Measurements from ENCODE around the gene CALR.

The CALR gene

GRCh38 chr19:12979974-12980373 is 41.6 kb downstream of the CALR start:
- Mint-ChIP-seq H3K4me1 (peaks cover 15% of the 10 kb centered on the region), H3K36me3 (no peaks in the 10 kb centered on the region), H3K4me3 (no peak overlapping the region), H3K9me3 (no peaks in the 10 kb centered on the region), H3K27ac (no peak overlapping the region), H3K27me3 (peaks cover 22% of the 10 kb centered on the region)
- no peak for ATAC-seq

DNA sequence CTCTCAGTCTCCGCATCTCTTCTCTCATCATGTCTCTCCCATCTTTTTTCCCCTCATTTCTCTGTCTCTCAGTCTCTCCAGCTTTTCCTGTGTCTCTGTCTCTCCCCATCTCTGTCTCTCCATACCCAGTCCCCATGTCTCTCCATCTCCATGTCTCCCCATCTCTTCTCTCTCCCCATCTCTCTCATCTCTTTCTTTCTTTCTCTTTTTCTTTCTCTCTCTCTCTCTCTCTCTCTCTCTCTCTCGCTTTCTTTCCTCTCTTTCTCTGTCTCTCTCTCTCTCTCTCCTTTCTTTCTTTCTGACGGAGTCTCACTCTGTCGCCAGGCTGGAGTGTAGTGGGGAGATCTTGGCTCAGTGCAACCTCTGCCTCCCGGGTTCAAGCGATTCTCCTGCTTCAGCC is 44.2 kb downstream of the CALR start:
- Mint-ChIP-seq H3K4me1 (peaks cover 13% of the 10 kb centered on the region), H3K36me3 (no peaks in the 10 kb centered on the region), H3K27me3 (peaks cover 7% of the 10 kb centered on the region), H3K27ac (no peak overlapping the region), H3K4me3 (no peak overlapping the region), H3K9me3 (no peaks in the 10 kb centered on the region)
- ATAC-seq, result no peak

GRCh38 chr19:12983091-12983490 is 44.7 kb downstream of the CALR start:
- H3K27ac Mint-ChIP-seq, result no peak overlapping the region
- H3K36me3 Mint-ChIP-seq, result no peaks in the 10 kb centered on the region
- H3K27me3 Mint-ChIP-seq, result peaks cover 3% of the 10 kb centered on the region
- peaks cover 9% of the 10 kb centered on the region for H3K4me1 Mint-ChIP-seq
- no peak for ATAC-seq
- H3K4me3 Mint-ChIP-seq, result no peak overlapping the region
- no peaks in the 10 kb centered on the region for H3K9me3 Mint-ChIP-seq

DNA sequence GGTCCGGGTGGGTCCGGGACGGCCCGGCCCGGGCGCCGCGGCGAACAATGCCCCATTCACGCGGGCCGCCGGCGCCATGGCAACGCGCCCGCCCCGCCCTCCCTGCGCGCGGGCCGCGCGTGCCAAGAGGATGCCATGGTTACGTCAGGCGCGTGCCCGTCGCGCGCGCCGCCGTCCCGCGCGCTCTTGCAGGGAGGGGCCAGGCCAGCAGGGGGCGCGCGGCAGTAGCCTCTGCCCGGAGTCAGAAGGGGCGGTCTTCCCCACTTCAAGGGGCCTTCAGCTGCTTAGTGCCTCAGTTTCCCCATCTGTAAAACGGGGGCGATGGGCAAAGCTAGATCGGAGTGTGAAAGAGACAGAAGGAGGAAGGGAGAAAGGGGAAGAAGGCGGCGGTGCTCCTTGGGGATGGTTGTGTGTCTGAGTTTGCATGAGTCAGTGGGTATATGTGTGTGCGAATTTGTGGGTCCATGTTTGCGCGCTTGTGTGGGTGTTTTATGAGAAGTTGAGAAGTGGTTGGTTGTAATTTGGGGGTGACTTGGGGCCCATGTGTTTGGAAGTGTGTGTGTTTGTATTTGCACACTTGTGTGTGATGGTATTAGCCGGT is 45.2 kb downstream of the CALR start:
- Mint-ChIP-seq H3K27me3 (no peaks in the 10 kb centered on the region), H3K36me3 (no peaks in the 10 kb centered on the region), H3K4me1 (peaks cover 7% of the 10 kb centered on the region), H3K9me3 (no peaks in the 10 kb centered on the region), H3K27ac (no peak overlapping the region), H3K4me3 (no peak overlapping the region)
- ATAC-seq, result peak; percentile 79

GRCh38 chr19:12984143-12984627 is 45.8 kb downstream of the CALR start:
- Mint-ChIP-seq H3K36me3 (no peaks in the 10 kb centered on the region), H3K4me1 (peaks cover 7% of the 10 kb centered on the region), H3K27me3 (no peaks in the 10 kb centered on the region), H3K27ac (no peak overlapping the region), H3K4me3 (no peak overlapping the region), H3K9me3 (no peaks in the 10 kb centered on the region)
- ATAC-seq, result no peak

GRCh38 chr19:12984683-12985048 is 46.3 kb downstream of the CALR start:
- no peak overlapping the region for H3K27ac Mint-ChIP-seq
- H3K36me3 Mint-ChIP-seq, result no peaks in the 10 kb centered on the region
- H3K4me3 Mint-ChIP-seq, result no peak overlapping the region
- ATAC-seq, result no peak
- H3K4me1 Mint-ChIP-seq, result peaks cover 7% of the 10 kb centered on the region
- H3K9me3 Mint-ChIP-seq, result no peaks in the 10 kb centered on the region
- H3K27me3 Mint-ChIP-seq, result no peaks in the 10 kb centered on the region

- Mint-ChIP-seq H3K27ac (no peak overlapping the region), H3K9me3 (no peaks in the 10 kb centered on the region), H3K36me3 (no peaks in the 10 kb centered on the region), H3K4me3 (no peak overlapping the region), H3K27me3 (no peaks in the 10 kb centered on the region), H3K4me1 (peaks cover 2% of the 10 kb centered on the region)
- peak; percentile 78 for ATAC-seq
Measured at GRCh38 chr19:12985049-12985776, 46.8 kb downstream of the CALR start.

DNA sequence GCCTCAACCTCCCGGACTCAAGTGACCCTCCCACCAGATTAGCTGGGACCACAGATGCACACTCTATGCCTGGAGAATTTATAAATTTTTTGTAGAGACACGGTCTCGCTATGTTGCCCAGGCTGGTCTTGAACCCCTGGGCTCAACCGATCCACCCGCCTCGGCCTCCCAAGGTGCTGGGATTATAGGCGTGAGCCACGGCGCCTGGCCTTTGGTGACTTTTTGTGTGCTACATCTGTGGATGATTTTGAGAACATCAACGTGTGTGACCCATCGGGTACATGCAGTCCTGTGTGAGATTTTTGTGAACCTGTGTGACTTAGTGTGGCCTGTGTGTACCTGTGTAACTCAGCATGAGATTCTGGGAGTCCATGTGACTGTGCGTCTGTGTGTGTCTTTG is 48.3 kb downstream of the CALR start:
- Mint-ChIP-seq H3K27me3 (no peaks in the 10 kb centered on the region), H3K36me3 (no peaks in the 10 kb centered on the region), H3K4me1 (no peaks in the 10 kb centered on the region), H3K9me3 (no peaks in the 10 kb centered on the region), H3K27ac (no peak overlapping the region), H3K4me3 (no peak overlapping the region)
- no peak for ATAC-seq

DNA sequence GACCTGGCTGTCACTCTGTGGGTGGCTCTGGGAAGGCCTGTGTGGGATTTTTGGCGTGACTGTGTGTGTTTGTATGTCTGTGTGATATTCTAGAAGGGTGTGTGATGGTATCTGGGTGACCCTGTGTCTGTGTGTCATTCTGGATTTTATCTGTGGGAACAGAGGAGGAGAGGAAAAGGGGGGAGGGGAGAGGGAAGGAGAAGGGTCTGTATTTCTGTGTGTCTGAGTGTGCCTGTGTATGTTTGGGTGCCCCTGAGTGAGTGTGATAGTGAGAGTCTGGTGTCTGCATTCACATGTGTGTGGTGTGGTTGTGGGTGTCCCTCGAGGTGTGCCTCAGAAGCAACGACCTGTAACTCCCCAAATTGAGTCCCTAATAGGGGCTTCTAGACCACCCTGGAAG is 48.8 kb downstream of the CALR start:
- no peaks in the 10 kb centered on the region for H3K4me1 Mint-ChIP-seq
- H3K9me3 Mint-ChIP-seq, result no peaks in the 10 kb centered on the region
- H3K4me3 Mint-ChIP-seq, result no peak overlapping the region
- no peak for ATAC-seq
- H3K27ac Mint-ChIP-seq, result no peak overlapping the region
- no peaks in the 10 kb centered on the region for H3K36me3 Mint-ChIP-seq
- H3K27me3 Mint-ChIP-seq, result no peaks in the 10 kb centered on the region

DNA sequence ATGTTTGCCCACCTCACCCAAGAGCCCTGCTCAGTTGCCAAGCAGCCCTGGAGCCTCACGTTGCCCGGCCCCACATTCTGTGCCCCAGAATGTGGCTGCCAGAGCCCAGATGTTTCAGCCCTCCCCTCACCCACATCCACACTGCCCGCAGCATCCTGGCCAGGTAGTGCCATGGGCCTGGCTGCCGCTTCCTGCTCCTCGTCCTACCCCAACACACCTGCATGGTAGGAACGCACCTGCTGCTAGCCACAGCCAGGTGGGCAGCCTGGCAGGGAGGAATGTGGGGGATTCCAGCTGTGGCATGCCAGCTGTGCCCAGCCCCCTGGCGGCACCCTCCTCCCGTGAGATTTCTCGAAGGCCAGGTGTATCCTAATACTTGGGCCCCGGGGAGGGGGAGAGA is 49.4 kb downstream of the CALR start:
- no peaks in the 10 kb centered on the region for H3K9me3 Mint-ChIP-seq
- H3K27ac Mint-ChIP-seq, result no peak overlapping the region
- no peaks in the 10 kb centered on the region for H3K36me3 Mint-ChIP-seq
- no peak overlapping the region for H3K4me3 Mint-ChIP-seq
- no peaks in the 10 kb centered on the region for H3K27me3 Mint-ChIP-seq
- ATAC-seq, result no peak
- H3K4me1 Mint-ChIP-seq, result no peaks in the 10 kb centered on the region

DNA sequence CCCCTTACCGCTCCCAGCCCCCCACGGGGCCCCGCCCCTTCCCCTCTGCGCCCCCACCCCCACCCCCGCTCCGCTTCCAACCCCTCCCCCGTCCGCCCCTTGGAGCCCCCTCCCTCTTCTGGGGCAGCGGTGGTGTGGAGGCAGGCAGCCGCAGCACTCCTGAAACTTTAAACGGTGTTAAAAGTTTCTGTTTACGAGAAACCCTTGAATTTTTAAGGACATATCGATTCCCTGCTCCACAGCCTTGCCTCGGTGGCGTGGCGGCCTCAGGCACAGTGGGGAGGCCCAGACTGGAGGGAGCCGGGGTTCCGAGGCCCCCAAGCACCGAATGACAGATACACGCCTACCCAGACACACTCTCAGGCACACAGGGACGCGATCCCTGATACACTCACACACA is 52.0 kb downstream of the CALR start:
- Mint-ChIP-seq H3K4me1 (peaks cover 6% of the 10 kb centered on the region), H3K27me3 (no peaks in the 10 kb centered on the region), H3K36me3 (no peaks in the 10 kb centered on the region), H3K4me3 (no peak overlapping the region), H3K9me3 (no peaks in the 10 kb centered on the region), H3K27ac (no peak overlapping the region)
- ATAC-seq, result no peak

DNA sequence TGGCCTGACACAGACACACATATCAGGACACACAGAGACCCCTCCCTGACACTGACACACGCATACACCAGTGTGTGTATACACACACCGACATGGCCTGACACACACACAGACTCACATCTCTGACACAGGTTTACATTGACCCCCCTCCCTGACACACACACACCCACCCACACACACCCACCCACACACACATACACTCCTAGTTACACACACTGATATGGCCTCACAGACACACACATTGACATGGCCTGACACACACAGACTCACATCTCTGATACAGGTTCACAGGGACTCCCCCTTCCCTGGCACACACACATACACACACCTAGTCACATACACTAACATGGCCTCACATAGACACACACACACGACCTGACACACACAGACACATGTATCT is 52.4 kb downstream of the CALR start:
- no peaks in the 10 kb centered on the region for H3K9me3 Mint-ChIP-seq
- no peak for ATAC-seq
- H3K36me3 Mint-ChIP-seq, result no peaks in the 10 kb centered on the region
- H3K27ac Mint-ChIP-seq, result no peak overlapping the region
- no peak overlapping the region for H3K4me3 Mint-ChIP-seq
- peaks cover 7% of the 10 kb centered on the region for H3K4me1 Mint-ChIP-seq
- H3K27me3 Mint-ChIP-seq, result no peaks in the 10 kb centered on the region

- no peaks in the 10 kb centered on the region for H3K36me3 Mint-ChIP-seq
- H3K4me1 Mint-ChIP-seq, result peaks cover 11% of the 10 kb centered on the region
- H3K27ac Mint-ChIP-seq, result no peak overlapping the region
- ATAC-seq, result no peak
- H3K4me3 Mint-ChIP-seq, result no peak overlapping the region
- no peaks in the 10 kb centered on the region for H3K9me3 Mint-ChIP-seq
- no peaks in the 10 kb centered on the region for H3K27me3 Mint-ChIP-seq
Measured at GRCh38 chr19:12991296-12991695, 52.9 kb downstream of the CALR start.

DNA sequence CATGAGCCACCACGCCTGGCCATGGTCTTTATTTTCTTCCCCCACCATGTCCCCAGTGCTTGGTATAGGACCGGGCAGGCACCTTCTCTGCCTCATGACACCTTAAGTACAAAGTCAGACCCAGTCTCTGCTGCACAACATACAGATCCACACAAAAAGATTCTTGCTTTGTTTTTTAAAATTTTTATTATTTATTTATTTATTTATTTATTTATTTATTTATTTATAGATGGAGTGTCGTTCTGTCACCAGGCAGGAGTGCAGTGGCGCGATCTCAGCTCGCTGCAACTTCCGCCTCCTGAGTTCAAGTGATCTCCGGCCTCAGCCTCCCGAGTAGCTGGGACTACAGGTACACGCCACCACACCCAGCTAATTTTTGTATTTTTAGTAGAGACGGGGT is 54.3 kb downstream of the CALR start:
- no peak overlapping the region for H3K4me3 Mint-ChIP-seq
- peaks cover 11% of the 10 kb centered on the region for H3K4me1 Mint-ChIP-seq
- no peak overlapping the region for H3K27ac Mint-ChIP-seq
- H3K9me3 Mint-ChIP-seq, result no peaks in the 10 kb centered on the region
- no peaks in the 10 kb centered on the region for H3K36me3 Mint-ChIP-seq
- no peak for ATAC-seq
- peaks cover 6% of the 10 kb centered on the region for H3K27me3 Mint-ChIP-seq

GRCh38 chr19:12993562-12993961 is 55.2 kb downstream of the CALR start:
- no peak for ATAC-seq
- Mint-ChIP-seq H3K36me3 (no peaks in the 10 kb centered on the region), H3K4me3 (no peak overlapping the region), H3K9me3 (no peaks in the 10 kb centered on the region), H3K27me3 (peaks cover 14% of the 10 kb centered on the region), H3K27ac (no peak overlapping the region), H3K4me1 (peaks cover 11% of the 10 kb centered on the region)

Data from stimulated activated memory B cell treated with anti-CD40 and anti-IgM and Interleukin-4, amounts not matched to agents 10 μg/mL and 1 μg/mL and 100 μg/mL, for 72 hours (primary cell).